ENCODE results near the gene PLEKHH1.
A peak's percentile ranks its signal among the peaks of the same experiment; 100 is the strongest.

The PLEKHH1 gene

GRCh38 chr14:67490196-67490595 is 42.9 kb upstream of the PLEKHH1 start:
- no peak overlapping the region for H3K4me3 ChIP-seq (ENCODE audit: low read depth, low read length)
- TF ChIP-seq CTCF (conservative IDR thresholded peaks at IDR 0.05; ENCODE audit: low read depth, low read length), result no peak
- peak; percentile 46 for DNase-seq (ENCODE audit: low read depth)

GRCh38 chr14:67491285-67491684 is 41.8 kb upstream of the PLEKHH1 start:
- no peak for DNase-seq (ENCODE audit: low read depth)
- TF ChIP-seq CTCF (conservative IDR thresholded peaks at IDR 0.05; ENCODE audit: low read depth, low read length), result no peak
- no peak overlapping the region for H3K4me3 ChIP-seq (ENCODE audit: low read depth, low read length)

- no peak overlapping the region for H3K4me3 ChIP-seq (ENCODE audit: low read depth, low read length)
- no peak for DNase-seq (ENCODE audit: low read depth)
- TF ChIP-seq CTCF (conservative IDR thresholded peaks at IDR 0.05; ENCODE audit: low read depth, low read length), result no peak
Measured at GRCh38 chr14:67491741-67492507, 41.2 kb upstream of the PLEKHH1 start.

- DNase-seq (ENCODE audit: low read depth), result no peak
- no peak overlapping the region for H3K4me3 ChIP-seq (ENCODE audit: low read depth, low read length)
- TF ChIP-seq CTCF (conservative IDR thresholded peaks at IDR 0.05; ENCODE audit: low read depth, low read length), result no peak
Measured at GRCh38 chr14:67492538-67492937, 40.6 kb upstream of the PLEKHH1 start.

GRCh38 chr14:67493092-67493717 is 39.9 kb upstream of the PLEKHH1 start:
- DNase-seq (ENCODE audit: low read depth), result no peak
- no peak overlapping the region for H3K4me3 ChIP-seq (ENCODE audit: low read depth, low read length)
- no peak for TF ChIP-seq CTCF (conservative IDR thresholded peaks at IDR 0.05; ENCODE audit: low read depth, low read length)

- no peak for TF ChIP-seq CTCF (conservative IDR thresholded peaks at IDR 0.05; ENCODE audit: low read depth, low read length)
- no peak for DNase-seq (ENCODE audit: low read depth)
- no peak overlapping the region for H3K4me3 ChIP-seq (ENCODE audit: low read depth, low read length)
Measured at GRCh38 chr14:67495827-67496226, 37.3 kb upstream of the PLEKHH1 start.

- no peak for DNase-seq (ENCODE audit: low read depth)
- H3K4me3 ChIP-seq (ENCODE audit: low read depth, low read length), result no peak overlapping the region
- no peak for TF ChIP-seq CTCF (conservative IDR thresholded peaks at IDR 0.05; ENCODE audit: low read depth, low read length)
Measured at GRCh38 chr14:67497216-67497615, 35.9 kb upstream of the PLEKHH1 start.

Data from choroid plexus epithelial cell (primary cell).